ENCODE measurements around the gene ADCY9. TPM values are rescaled to one million over a fixed set of nuclear protein-coding genes. Genes with fewer than 3 reads are reported as not detected.

ADCY9 gene
- total RNA-seq, 1 donor from 2014 or later = 9.7 TPM

DNA sequence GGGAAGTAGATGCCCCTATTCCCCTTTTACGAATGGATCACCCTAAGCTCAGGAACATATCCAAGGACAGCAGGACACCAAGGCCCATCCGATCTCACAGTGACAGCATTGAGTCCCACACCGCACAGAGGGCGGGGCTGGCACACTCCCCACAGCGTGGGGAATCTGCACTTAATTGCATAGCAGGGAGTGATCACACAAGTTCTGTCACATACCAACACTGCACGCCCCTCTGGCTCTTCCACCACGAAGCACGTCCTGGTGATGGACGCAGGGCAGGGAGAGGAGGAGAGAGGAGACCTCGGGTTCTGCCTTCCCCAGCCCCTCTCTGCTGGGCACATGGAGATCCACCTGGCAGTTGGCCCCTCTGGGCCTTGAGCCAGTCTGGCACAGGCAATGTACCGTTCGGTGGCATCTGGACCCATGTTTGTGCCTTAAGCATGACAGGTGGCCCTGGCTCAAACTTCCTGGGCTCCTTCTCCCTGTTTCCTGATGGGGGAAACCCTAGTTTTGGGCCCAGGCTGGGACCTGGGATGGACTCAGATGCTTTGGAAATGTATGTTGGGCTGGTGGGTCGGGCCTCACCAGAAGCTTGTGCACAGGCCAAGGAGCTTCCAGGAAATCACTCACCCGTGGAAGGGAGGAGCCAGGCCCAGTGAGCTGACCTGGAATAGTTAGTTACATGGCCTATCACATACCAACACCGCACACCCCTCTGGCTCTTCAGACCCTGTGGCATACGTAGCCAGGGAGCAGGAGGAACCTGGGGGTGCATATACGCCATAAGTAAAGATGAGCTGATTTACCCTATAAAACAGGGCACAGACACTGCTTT, 200.6 kb downstream of the ADCY9 start:
- Mint-ChIP-seq H3K36me3 (ENCODE audit: low read depth) (no peaks in the 10 kb centered on the region), H3K27me3 (ENCODE audit: insufficient read depth) (peaks cover 5% of the 10 kb centered on the region), H3K4me3 (no peak overlapping the region), H3K27ac (no peak overlapping the region), H3K9me3 (peaks cover 10% of the 10 kb centered on the region), H3K4me1 (ENCODE audit: low read depth) (no peaks in the 10 kb centered on the region)
- intact Hi-C loops (cut with micrococcal nuclease) = no loop called here
- DNase-seq (ENCODE audit: low spot score) = no peak

DNA sequence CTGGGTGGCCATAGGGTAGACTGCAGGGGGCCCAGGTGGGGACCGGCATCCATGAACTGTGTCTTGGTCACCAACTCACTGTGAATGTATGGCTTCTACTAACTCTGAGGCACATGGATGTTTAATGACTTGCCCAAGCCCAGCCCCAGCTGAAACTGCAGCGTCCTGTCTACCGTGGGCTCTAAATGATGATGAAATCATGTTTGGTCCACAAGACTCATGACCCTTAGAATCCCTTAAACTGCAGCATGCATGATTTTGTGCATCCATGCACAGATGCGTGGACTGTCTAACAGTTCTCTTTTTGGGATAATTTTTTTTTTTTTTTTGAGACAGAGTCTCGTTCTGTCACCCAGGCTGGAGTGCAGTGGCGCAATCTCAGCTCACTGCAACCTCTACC, 203.3 kb downstream of the ADCY9 start:
- intact Hi-C loops (cut with micrococcal nuclease) = no loop called here

More for the DNA sequence above, 203.3 kb downstream of the ADCY9 start:
- Mint-ChIP-seq H3K9me3 (no peaks in the 10 kb centered on the region), H3K27ac (no peak overlapping the region), H3K4me1 (ENCODE audit: low read depth) (no peaks in the 10 kb centered on the region), H3K4me3 (no peak overlapping the region), H3K36me3 (ENCODE audit: low read depth) (no peaks in the 10 kb centered on the region), H3K27me3 (ENCODE audit: insufficient read depth) (peaks cover 3% of the 10 kb centered on the region)
- no peak for DNase-seq (ENCODE audit: low spot score)

Other genes with a start within 250 kb of the ADCY9 start
- gene CREBBP, start 235.7 kb downstream of the ADCY9 start, total RNA-seq = 49.3 and 50.3 TPM in 2 replicates
- gene SRL, start 125.6 kb upstream of the ADCY9 start, total RNA-seq = not detected in 2 replicates
- gene TFAP4, start 156.6 kb upstream of the ADCY9 start, total RNA-seq = 48.3 and 49.2 TPM in 2 replicates
- gene GLIS2, start 199.6 kb upstream of the ADCY9 start, total RNA-seq = 0.54 TPM in 2 replicates
- 91.5 and 106 TPM in 2 replicates for gene PAM16, start 234.9 kb upstream of the ADCY9 start, total RNA-seq